NCI-H345 treated with DMSO at 0.1 percent for 48 hours (cell line): ENCODE results near the gene MRPL20.
"Not testable (repeated sequence)": the region's sequence is repeated elsewhere in the genome, so short reads cannot be mapped to it uniquely, and the experiment has no call there.

Source experiments
- DNase-seq: peaks from one replicate; lab custom pipeline; 2025; ENCODE audit not compliant: unreplicated experiment; lab: John Stamatoyannopoulos, UW

The MRPL20 gene

GRCh38 chr1:1437904-1438376 lies 30.8 kb upstream of the MRPL20 start:
- DNase-seq, result no peak

GRCh38 chr1:1437033-1437903 lies 30.2 kb upstream of the MRPL20 start:
- no peak for DNase-seq

- no peak for DNase-seq
Observed at GRCh38 chr1:1436630-1437032, 29.5 kb upstream of the MRPL20 start.

- no peak for DNase-seq
Observed at GRCh38 chr1:1435911-1436629, 29.0 kb upstream of the MRPL20 start.

GRCh38 chr1:1435106-1435903 lies 28.2 kb upstream of the MRPL20 start, which contains the start of gene VWA1:
TSS of gene VWA1 (plus strand) at chr1:1435690. CDS start at chr1:1435749, 59 bp downstream.
- DNase-seq, result peak; percentile 31

- DNase-seq, result no peak
Observed at GRCh38 chr1:1434824-1435105, 27.7 kb upstream of the MRPL20 start.

GRCh38 chr1:1434131-1434823 lies 27.2 kb upstream of the MRPL20 start:
- DNase-seq, result no peak

- no peak for DNase-seq
Observed at GRCh38 chr1:1433804-1434130, 26.7 kb upstream of the MRPL20 start.

- no peak for DNase-seq
Observed at GRCh38 chr1:1432951-1433803, 26.1 kb upstream of the MRPL20 start.

- DNase-seq, result no peak
Observed at GRCh38 chr1:1432274-1432950, 25.3 kb upstream of the MRPL20 start.

GRCh38 chr1:1431845-1432273 lies 24.8 kb upstream of the MRPL20 start:
- no peak for DNase-seq

GRCh38 chr1:1430992-1431844 lies 24.1 kb upstream of the MRPL20 start:
- no peak for DNase-seq

- no peak for DNase-seq
Observed at GRCh38 chr1:1430114-1430982, 23.3 kb upstream of the MRPL20 start.

- no peak for DNase-seq
Observed at GRCh38 chr1:1429671-1430073, 22.6 kb upstream of the MRPL20 start.

- not testable (repeated sequence) for DNase-seq
Observed at GRCh38 chr1:1428967-1429366, 21.9 kb upstream of the MRPL20 start.

- DNase-seq, result no peak
Observed at GRCh38 chr1:1428174-1428573, 21.1 kb upstream of the MRPL20 start.

- DNase-seq, result no peak
Observed at GRCh38 chr1:1427820-1428148, 20.7 kb upstream of the MRPL20 start.
